ENCODE results near the gene MPC1.

Gene MPC1

GRCh38 chr6:166382933-166383801 is at the start of gene MPC1:
TSS of gene MPC1 (minus strand) at chr6:166382940. CDS start at chr6:166382876, 64 bp downstream.
- peak; percentile 82 to 88 for DNase-seq (ENCODE audit: low read depth in 2 of 2)

DNA sequence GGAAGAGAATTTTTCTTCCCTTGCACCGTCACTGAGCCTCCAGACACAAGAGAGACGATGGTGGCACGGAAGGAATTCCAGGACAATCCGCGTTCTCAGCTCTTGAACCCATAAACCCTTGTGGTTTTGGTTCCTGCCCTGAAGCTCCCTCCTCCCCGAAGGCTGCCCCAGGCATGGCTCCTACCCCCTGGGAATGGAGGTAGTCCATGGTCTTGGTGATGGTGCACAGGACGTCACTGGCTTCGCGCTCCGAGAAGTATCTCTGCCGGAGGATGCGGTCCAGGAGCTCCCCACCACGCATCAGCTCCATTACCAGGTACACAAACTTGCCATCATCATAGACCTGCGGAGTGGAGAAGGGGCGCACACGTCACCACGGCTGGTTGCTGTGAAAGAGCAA is 47.5 kb upstream of the MPC1 start:
- no peak for DNase-seq (ENCODE audit: low read depth in 2 of 2)

DNA sequence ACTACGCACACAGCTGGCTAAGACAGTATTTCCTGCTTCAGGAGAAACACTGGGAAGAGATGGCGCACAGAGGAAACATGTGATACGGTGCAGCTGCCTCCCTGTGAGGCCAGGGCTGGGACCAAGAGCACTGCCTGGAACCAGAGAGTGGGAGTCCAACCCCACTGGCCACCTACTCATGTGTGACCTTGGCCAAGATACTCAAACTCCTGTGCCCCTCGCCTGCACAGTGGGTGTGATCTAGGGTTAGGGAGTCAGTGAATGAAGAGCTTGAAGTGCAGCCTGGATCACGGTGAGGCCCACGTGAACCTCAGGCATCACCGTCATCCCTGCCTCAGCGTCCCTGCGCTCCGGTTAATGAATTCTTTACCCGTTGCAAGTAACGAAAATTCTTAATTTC is 41.7 kb upstream of the MPC1 start:
- no peak for DNase-seq (ENCODE audit: low read depth in 2 of 2)

GRCh38 chr6:166423781-166424180 is 41.0 kb upstream of the MPC1 start:
- no peak for DNase-seq (ENCODE audit: low read depth in 2 of 2)

- DNase-seq (ENCODE audit: low read depth in 2 of 2) = no peak
Measured at GRCh38 chr6:166423051-166423745, 40.5 kb upstream of the MPC1 start.

DNA sequence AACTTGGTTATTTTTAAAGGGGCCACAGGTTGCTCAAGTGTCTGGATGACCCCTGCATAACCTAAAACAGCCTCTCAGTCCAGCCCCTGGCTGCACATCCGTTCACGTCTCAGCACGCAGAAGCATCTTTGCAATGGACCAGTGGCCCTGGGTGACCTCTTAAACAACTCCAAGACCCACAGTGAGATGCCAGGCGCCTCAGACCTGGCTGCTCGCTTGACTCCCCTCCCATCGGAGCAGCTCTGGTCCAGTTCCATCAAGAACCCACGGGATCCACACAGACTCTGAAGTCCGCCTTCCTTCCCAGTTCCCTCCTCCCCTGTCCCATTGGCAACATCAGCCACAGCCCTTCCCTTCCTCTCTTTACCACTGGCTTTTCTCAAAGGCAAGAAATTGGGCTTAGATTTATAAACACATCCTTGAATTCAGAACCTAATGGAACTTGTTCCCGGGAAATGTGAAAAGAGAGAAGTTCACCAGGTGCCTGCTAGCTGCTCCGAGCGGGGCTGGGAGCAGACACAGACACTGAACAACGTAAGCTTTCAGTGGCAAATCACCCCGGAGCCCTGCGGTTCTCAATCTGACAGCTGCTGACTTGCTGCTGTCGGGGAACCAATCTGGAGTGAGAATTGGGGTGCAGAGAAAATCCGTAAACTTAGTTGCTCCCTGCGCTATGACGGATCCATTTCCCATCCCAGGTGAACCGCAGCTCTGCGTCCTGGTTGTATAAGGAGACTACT is 39.6 kb upstream of the MPC1 start:
- no peak for DNase-seq (ENCODE audit: low read depth in 2 of 2)

- DNase-seq (ENCODE audit: low read depth in 2 of 2) = no peak
Measured at GRCh38 chr6:166420351-166420750, 37.6 kb upstream of the MPC1 start.

DNA sequence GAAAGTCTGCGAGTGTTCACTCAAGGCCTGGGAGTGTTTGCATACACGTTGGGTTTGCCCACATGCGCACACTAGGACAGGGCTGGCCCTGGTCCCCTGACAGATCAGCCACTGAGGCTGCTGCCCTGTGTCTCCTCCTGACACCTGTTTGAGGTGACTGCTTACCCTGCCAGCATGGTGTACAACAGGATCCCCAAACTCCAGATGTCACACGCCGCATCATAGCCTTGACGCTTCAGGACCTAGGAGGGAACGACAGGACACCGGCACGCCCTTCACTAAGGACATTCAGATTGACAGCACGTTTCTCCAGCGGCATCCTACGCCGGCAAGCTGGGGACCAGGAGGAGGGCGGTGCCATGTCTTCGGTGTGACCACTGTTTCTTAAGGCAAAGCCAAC is 37.0 kb upstream of the MPC1 start:
- no peak for DNase-seq (ENCODE audit: low read depth in 2 of 2)

DNA sequence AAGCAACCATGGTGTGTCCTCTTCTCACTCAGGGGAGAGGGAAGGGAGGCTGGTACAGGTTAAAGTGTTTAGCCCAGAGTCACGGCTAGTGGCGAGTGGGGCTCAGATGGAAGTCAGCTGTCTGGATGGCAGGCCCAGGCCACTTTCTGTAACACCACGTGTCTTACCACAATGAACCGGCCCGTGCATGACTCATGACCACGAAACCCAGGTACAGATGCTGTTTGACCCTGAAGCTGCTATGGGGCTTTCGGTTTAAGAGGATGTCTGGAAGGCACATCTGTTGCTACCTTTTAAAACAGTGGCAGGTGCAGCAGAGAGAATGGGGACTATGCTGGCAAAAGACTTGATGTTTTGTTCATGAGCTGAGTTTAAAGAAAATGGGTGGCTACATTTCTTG is 36.5 kb upstream of the MPC1 start:
- peak in 1 of 2 donors; percentile 40 for DNase-seq (ENCODE audit: low read depth in 2 of 2)

- no peak for DNase-seq (ENCODE audit: low read depth in 2 of 2)
Measured at GRCh38 chr6:166418691-166419143, 36.0 kb upstream of the MPC1 start.

DNA sequence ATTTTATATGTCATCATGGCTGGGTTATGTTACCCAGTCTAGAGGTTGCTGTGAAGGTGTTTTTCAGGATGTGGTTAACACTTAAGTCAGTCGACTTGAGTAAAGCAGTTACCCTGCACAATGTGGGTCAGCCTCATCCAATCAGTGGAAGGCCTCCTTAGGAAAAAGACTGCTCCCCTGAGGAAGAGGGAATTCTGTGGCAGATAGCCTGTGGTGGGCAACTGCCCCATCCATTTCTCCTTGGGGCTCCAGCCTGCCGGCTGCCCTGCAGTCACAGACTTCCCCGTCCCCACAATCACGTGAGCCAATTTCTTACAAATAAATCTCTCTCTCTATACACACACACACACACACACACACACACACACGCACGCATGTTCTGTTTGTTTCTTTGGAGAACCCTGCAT is 34.5 kb upstream of the MPC1 start:
- peak in 1 of 2 donors; percentile 12 for DNase-seq (ENCODE audit: low read depth in 2 of 2)

GRCh38 chr6:166415833-166416347 is 33.1 kb upstream of the MPC1 start:
- no peak for DNase-seq (ENCODE audit: low read depth in 2 of 2)

- DNase-seq (ENCODE audit: low read depth in 2 of 2) = no peak
Measured at GRCh38 chr6:166415306-166415705, 32.6 kb upstream of the MPC1 start.

DNA sequence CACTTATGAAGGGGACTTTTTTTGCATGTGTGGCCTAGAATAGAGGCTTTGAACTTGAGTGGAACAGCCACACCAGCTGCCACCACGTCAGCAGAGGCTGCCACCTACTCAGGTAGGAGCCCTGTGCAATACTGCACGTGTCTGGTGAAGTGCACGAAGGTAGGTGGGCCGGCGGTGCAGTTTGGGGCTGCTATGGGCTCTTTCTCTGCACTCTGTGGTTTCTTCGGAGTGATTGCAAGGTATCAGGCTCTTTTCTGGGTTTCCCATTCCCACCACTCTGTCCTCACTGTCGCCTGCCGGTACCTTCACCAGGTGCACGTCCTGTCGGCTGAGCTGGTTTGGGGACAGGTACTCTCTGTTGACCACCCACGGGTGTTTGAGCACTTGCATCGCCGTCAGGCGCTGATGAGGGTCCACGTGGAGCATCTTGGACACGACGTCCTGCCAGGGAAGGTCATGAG is 30.8 kb upstream of the MPC1 start:
- no peak for DNase-seq (ENCODE audit: low read depth in 2 of 2)

DNA sequence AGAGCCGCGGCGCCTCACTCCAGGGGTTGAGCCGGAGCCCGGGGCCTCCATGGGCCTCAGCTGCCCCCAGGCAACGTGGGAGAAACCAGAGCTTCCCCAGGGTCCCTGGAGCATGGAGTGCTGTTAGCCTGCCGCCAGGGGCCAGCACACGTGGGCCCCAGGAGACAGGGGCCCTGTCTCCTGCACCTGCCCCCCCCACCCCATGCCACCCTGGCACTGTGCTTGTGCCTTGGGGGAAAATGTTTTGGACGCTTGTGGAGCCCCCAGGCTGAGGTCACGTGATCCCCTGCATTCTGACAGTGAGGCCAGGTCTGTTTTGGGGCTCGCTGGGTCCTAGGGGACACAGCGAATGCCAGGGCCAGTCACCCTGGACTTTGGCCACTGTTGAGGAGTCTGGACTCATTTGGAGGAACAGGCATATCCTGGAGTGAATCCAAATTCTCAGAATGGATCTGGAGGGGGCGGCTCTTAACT is 30.2 kb upstream of the MPC1 start:
- DNase-seq (ENCODE audit: low read depth in 2 of 2) = no peak

DNA sequence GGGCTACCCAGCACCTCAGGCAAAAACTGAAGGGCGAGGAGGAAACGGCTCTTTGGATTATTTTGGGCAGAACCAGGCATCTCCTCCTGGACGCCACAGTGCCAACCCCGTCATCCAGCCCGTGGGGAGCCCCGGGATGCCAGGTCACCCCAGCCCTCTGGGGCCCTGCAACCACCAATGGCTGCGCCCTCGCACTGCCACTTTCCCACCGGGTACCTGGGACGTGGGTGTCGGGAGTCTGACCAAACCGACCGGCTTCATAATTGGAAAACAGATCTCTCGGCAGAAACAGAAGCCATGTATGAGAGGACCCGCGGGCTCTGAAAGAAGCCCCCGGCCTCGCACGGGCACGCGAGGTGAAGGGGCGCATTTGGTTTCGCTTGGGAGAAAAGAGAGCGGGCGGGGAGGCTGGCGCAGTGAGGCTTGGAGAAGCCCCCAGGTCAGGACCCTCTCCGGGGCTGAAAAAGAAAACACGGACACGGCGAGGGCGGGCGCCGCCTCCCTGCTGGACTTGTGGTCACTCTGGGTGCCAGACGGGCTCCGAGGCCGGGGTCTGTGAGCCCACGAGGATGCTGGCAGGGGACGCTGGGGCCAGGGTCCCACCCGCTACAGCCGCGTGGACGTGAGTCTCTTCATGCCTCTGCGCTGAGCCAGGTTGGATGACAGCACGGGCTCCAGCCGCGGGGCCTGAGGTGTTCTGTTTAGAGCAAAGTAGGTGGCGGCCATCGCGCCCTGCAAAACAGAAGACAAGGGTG is 29.6 kb upstream of the MPC1 start:
- DNase-seq (ENCODE audit: low read depth in 2 of 2) = no peak

- DNase-seq (ENCODE audit: low read depth in 2 of 2) = no peak
Measured at GRCh38 chr6:166411721-166412151, 29.0 kb upstream of the MPC1 start.

- no peak for DNase-seq (ENCODE audit: low read depth in 2 of 2)
Measured at GRCh38 chr6:166411271-166411670, 28.5 kb upstream of the MPC1 start.

DNA sequence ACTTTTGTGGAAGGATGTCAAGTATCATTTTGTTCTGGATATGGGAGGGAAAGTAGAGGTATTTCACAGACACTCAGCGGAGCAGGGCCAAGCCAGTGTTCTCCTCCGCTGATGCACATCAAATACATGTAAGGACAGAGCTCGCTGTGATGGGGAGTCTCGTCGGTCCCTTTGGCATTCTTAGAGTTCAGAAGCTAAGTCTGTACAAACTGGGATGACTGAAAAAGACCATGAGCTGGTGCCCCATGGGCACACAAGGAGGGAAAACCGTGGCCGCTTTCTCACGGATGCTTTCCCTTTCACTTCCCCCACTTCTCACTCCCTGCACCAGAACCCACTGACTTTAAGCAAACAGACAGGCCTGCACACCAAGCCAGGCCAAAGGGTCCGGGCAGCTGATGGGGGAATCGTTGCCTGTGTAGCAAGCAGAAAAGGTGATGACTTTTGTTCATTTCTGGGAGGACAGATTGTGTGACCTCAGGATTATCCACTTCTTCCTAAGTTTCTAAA is 27.7 kb upstream of the MPC1 start:
- no peak for DNase-seq (ENCODE audit: low read depth in 2 of 2)

DNA sequence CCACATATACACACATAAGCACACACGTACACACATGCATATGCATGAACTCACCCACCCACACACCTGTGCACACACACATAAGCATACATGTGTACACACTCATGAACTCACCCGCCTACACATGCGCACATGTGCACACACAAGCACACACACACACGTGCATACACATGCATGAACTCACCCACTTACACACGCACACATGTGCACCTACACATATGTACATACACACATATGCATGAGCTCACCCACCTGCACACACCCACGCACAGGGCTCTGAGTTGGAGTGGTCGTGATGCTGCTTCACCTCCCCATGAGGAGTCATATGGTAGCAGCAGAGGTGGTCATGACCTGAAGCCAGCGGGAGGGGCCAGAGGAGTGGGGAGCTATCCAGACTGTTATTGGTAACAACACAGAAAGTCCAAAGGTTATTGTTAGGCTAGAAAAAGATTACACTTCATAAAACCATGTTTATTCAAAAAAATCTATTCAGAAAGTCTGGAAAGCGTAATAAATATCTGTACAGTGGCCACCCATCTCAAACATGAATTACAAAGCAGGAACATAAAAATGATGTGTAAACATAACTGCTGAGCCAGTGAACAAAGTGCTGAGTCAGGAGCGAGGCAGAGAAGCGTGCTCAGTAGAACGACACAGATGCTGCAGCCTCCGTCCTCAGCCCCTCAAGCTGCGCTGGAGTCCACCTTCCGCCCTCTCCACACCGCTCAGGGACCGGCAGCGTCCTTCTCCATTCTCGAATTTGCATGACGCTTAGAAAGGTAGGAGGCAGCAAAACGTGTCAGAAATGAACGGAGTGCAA is 26.4 kb upstream of the MPC1 start:
- DNase-seq (ENCODE audit: low read depth in 2 of 2) = no peak

Measured in stimulated activated CD8-positive, alpha-beta memory T cell treated with anti-CD3 and anti-CD28 coated beads, Interleukin-7, amount 100 ng/mL, for 1 hour (primary cell).